Breast epithelium (tissue), 4 donors: ENCODE results near the gene DGKA. TPM values are rescaled to one million over a fixed set of nuclear protein-coding genes. Genes with fewer than 3 reads are reported as not detected.

Experiments
- DNase-seq, 2 donors: peaks; one replicate each; pipeline ENCODE4 v3.0.0-alpha.2; 2019; ENCODE audit warnings: low spot score in 2 of 2
- H3K27ac ChIP-seq, 2 donors: fragments of 200-600 bp; sonication (generic) in 1 of 2; one replicate each; pipeline ENCODE4 v1.5.1; 2016 to 2019; ENCODE audit warnings: mild to moderate bottlenecking in 1 of 2
- H3K27me3 ChIP-seq, 2 donors: fragments of 200-600 bp; sonication (generic) in 1 of 2; one replicate each; pipeline versions ENCODE4 v1.5.1 to v1.6.0; 2017 to 2019; ENCODE audit warnings: control low read depth in 1 of 2, mild to moderate bottlenecking in 1 of 2
- H3K36me3 ChIP-seq: fragments of 200-600 bp; one replicate; pipeline ENCODE4 v1.5.1; 2019
- H3K4me1 ChIP-seq, 2 donors: fragments of 200-600 bp; sonication (generic); one replicate each; pipeline ENCODE4 v1.5.1; 2016 to 2019; ENCODE audit warnings: control low read depth in 1 of 2
- H3K4me3 ChIP-seq, 3 donors: fragments of 200-600 bp; sonication (generic); 1 replicate in 2 of 3; 2 replicates in 1 of 3; pipeline ENCODE4 v1.5.1; 2016 to 2019; ENCODE audit warnings: mild to moderate bottlenecking in 3 of 3, moderate library complexity in 2 of 3
- H3K9me3 ChIP-seq, 2 donors: fragments of 200-600 bp; sonication (generic) in 1 of 2; one replicate each; pipeline ENCODE4 v1.5.1; 2016 to 2019; ENCODE audit warnings: control low read depth in 1 of 2
- CTCF ChIP-seq, 3 donors: fragments of 450-650 bp; IDR thresholded peaks; one replicate each; pipeline ENCODE4 v1.5.1; 2016 to 2017; ENCODE audit warnings: antibody characterized with exemption in 3 of 3, mild to moderate bottlenecking in 3 of 3, moderate library complexity in 3 of 3
- POLR2A ChIP-seq: fragments of 450-650 bp; IDR thresholded peaks from one replicate; pipeline ENCODE4 v1.6.1; 2016; ENCODE audit warnings: antibody characterized with exemption, mild to moderate bottlenecking, moderate library complexity
- POLR2AphosphoS5 ChIP-seq, 3 donors: sonication (generic); formaldehyde crosslinking; IDR thresholded peaks; one replicate each; pipeline ENCODE4 v1.6.1; 2017; ENCODE audit warnings: antibody characterized with exemption in 3 of 3
- intact Hi-C: fragments of 100-400 bp; cut with DNase I; formaldehyde crosslinking; loops from one replicate; pipeline ENCODE4 v1.15.1; 2023; ENCODE audit warnings: low total_unique reads
- total RNA-seq, 3 donors: library from RNA; depleted of rRNA; stranded (reverse); fragments of >200 nt; gene quantifications; one replicate each; pipeline ENCODE4 v1.1.0, GENCODE V29; 2016

Gene DGKA
- total RNA-seq, 3 donors from 2014 or later, result 25.1 to 50.5 (median 44.2) TPM

- peak; percentile 50 to 89 (median 61) for TF ChIP-seq POLR2AphosphoS5 (IDR thresholded peaks at IDR 0.05)
- TF ChIP-seq POLR2A, result peak; percentile 78
- no peak for TF ChIP-seq CTCF (IDR thresholded peaks at IDR 0.05)
- no peaks in the 10 kb centered on the region for H3K27me3 ChIP-seq
- peak; percentile 96 to 97 for DNase-seq
- intact Hi-C loops, result loop anchor here (10.0 kb wide), 1 partner anchor 1962 kb away; the partner anchor contains the start of genes HOXC8 and HOXC9
- H3K36me3 ChIP-seq, result no peaks in the 10 kb centered on the region
- H3K4me3 ChIP-seq, result peak within 1 kb of the TSS; percentile 66 to 94 (median 87)
- peaks cover 0 to 12% of the 10 kb centered on the region in 2 donors for H3K4me1 ChIP-seq
- H3K9me3 ChIP-seq, result no peaks in the 10 kb centered on the region
- peak within 1 kb of the TSS; percentile 95 for H3K27ac ChIP-seq
Observed at GRCh38 chr12:55966408-55967281, 35.7 kb downstream of the DGKA start, which contains the start of gene CDK2. Gene CDK2, plus strand, starts transcription at chr12:55966830. Its CDS starts 179 bp downstream, at chr12:55967009.

- no peaks in the 10 kb centered on the region for H3K27me3 ChIP-seq
- DNase-seq, result no peak
- intact Hi-C loops, result loop anchor here (10.0 kb wide), 1 partner anchor 1965 kb away; the partner anchor contains the start of genes HOXC8 and HOXC9
- peaks cover 0 to 12% of the 10 kb centered on the region in 2 donors for H3K4me1 ChIP-seq
- no peak overlapping the region for H3K4me3 ChIP-seq
- no peaks in the 10 kb centered on the region for H3K9me3 ChIP-seq
- H3K27ac ChIP-seq, result no peak overlapping the region
- no peak for TF ChIP-seq POLR2AphosphoS5 (IDR thresholded peaks at IDR 0.05)
- H3K36me3 ChIP-seq, result no peaks in the 10 kb centered on the region
Observed at GRCh38 chr12:55969356-55969755, 38.4 kb downstream of the DGKA start.

DNA sequence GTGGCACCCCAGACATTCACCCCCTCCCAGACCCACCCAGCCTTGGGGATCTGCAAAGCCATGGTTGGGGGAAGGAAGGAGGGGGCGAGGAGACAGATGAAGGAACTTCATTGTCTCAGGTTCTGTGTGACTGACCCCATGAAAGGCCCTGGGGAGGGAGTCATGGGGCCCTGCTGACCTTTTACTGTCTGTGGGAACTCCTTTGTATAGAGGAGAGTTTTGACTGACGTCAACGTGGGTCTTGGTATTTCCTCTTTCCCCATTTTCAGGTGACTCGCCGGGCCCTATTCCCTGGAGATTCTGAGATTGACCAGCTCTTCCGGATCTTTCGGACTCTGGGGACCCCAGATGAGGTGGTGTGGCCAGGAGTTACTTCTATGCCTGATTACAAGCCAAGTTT is 39.8 kb downstream of the DGKA start:
- no peak for DNase-seq
- TF ChIP-seq POLR2AphosphoS5 (IDR thresholded peaks at IDR 0.05) (no peak), POLR2A (no peak), CTCF (IDR thresholded peaks at IDR 0.05) (no peak)
- Histone ChIP-seq H3K27me3 (no peaks in the 10 kb centered on the region), H3K4me1 (peaks cover 0 to 10% of the 10 kb centered on the region in 2 donors), H3K9me3 (no peaks in the 10 kb centered on the region), H3K36me3 (no peaks in the 10 kb centered on the region), H3K4me3 (no peak overlapping the region), H3K27ac (peak overlapping the region; percentile 83 to 98)
- intact Hi-C loops, result loop anchor here (10.0 kb wide), 1 partner anchor 1134 kb away; no protein-coding TSS in a partner anchor

DNA sequence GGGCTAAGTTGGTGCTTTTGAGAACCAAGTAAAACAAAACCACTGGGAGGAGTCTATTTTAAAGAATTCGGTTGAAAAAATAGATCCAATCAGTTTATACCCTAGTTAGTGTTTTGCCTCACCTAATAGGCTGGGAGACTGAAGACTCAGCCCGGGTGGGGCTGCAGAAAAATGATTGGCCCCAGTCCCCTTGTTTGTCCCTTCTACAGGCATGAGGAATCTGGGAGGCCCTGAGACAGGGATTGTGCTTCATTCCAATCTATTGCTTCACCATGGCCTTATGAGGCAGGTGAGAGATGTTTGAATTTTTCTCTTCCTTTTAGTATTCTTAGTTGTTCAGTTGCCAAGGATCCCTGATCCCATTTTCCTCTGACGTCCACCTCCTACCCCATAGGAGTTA is 41.1 kb downstream of the DGKA start:
- Histone ChIP-seq H3K27me3 (no peaks in the 10 kb centered on the region), H3K36me3 (no peaks in the 10 kb centered on the region), H3K27ac (peak overlapping the region; percentile 83 to 98), H3K9me3 (no peaks in the 10 kb centered on the region), H3K4me3 (no peak overlapping the region), H3K4me1 (peaks cover 0 to 7% of the 10 kb centered on the region in 2 donors)
- DNase-seq, result peak in 1 of 2 donors; percentile 82
- TF ChIP-seq POLR2A (no peak), POLR2AphosphoS5 (IDR thresholded peaks at IDR 0.05) (peak in 1 of 3 donors; percentile 41)
- intact Hi-C loops, result loop anchor here (10.0 kb wide), 1 partner anchor 1133 kb away; no protein-coding TSS in a partner anchor

DNA sequence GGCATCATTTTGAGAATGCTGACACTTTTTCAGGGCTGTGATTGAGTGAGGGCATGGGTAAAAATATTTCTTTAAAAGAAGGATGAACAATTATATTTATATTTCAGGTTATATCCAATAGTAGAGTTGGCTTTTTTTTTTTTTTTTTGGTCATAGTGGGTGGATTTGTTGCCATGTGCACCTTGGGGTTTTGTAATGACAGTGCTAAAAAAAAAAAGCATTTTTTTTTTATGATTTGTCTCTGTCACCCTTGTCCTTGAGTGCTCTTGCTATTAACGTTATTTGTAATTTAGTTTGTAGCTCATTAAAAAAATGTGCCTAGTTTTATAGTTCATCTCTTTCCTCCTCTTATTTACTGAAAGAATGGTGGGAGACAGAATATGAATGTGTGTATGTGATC is 41.5 kb downstream of the DGKA start:
- no peaks in the 10 kb centered on the region for H3K27me3 ChIP-seq
- no peaks in the 10 kb centered on the region for H3K9me3 ChIP-seq
- peak overlapping the region; percentile 97 to 98 for H3K27ac ChIP-seq
- TF ChIP-seq POLR2A (no peak), CTCF (IDR thresholded peaks at IDR 0.05) (no peak), POLR2AphosphoS5 (IDR thresholded peaks at IDR 0.05) (no peak)
- DNase-seq, result no peak
- intact Hi-C loops, result loop anchor here (10.0 kb wide), 1 partner anchor 1132 kb away; no protein-coding TSS in a partner anchor
- H3K4me3 ChIP-seq, result peak overlapping the region; percentile 56 to 97 (median 71)
- peaks cover 0 to 5% of the 10 kb centered on the region in 2 donors for H3K4me1 ChIP-seq
- H3K36me3 ChIP-seq, result no peaks in the 10 kb centered on the region
